ENCODE results near the gene DPH5.

DNA sequence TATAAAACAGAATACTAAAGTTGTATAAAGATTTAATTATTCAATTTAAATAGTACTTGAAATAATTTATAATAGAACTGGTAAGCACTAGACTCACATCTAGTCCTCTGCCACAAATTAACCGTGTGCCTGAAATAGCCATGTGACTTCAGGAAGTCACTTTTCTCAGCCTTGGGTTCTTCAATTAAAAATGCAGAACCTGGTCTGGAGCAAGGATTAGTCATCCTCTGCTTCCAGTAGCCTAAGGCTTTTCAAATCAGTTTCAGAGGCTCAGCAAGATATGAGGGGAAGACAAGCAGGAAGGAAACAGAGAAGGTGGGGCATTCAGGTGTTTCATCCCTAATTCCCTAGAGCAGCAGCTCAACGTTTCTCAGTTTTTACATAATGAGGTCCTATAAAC is 23.0 kb downstream of the DPH5 start:
- TF ChIP-seq CTCF (IDR thresholded peaks at IDR 0.05) (no peak), POLR2A (IDR thresholded peaks at IDR 0.05) (no peak)
